ENCODE data around the gene TMEM37. TPM values are rescaled to one million over a fixed set of nuclear protein-coding genes. Genes with fewer than 3 reads are reported as not detected.

The TMEM37 gene
- total and polyA plus RNA-seq, 2 of the 13 experiments (the other 11 are each of a cell fraction or from before 2014, with no cell fraction given): 37.7 to 115 TPM

DNA sequence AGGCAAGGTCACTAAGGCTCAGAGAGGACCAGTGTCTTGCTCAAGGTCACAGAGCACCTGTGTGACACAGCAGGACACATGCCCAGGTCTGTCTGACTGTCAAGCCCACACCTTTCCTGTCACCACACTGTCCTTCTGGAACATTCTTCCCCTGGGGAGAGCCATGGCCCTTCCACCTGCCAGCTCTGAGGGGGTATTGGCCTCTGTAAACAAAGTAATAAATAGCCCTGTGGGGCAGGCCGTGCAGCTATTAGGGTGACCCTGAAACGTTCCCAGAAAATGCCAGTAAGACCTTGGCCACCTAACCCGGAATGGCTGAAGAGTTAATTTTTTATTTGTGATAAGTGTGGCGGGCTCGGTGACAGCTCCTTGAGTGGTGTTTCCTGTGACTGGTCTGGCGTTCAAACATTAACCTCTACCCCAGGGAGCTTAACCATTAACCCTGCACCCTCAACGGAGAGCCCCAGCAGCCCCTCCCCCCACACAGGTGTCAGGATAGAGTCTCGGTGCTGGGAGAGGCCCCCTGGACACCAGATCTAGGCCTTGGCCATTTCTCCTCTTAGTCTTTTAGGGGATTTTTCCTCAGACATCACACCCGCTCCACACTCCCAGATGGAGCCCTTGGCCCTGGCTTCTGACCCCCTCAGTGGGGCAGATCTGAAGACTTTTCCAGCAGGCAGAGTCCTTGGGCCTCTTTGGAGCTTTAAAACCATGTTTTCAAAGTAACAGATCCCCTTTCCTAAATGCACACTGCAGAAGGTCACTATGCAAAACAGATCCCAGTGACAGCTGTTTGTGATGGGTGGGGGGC, 56.0 kb downstream of the TMEM37 start (continued):
- TF ChIP-seq RXRB (CRISPR knock-in tag; IDR thresholded peaks at IDR 0.05; ENCODE audit: borderline replicate concordance) (peak; percentile 61; the same call in 1 of the 2 replicates), TMF1 (CRISPR knock-in tag; IDR thresholded peaks at IDR 0.05; ENCODE audit: low read depth) (no peak), ZFY (CRISPR knock-in tag; IDR thresholded peaks at IDR 0.05) (peak; percentile 82), SAFB2 (CRISPR knock-in tag; IDR thresholded peaks at IDR 0.05; ENCODE audit: borderline replicate concordance, low read depth) (peak; percentile 58), ZNF234 (CRISPR knock-in tag; conservative IDR thresholded peaks at IDR 0.05) (no peak), MED1 (CRISPR knock-in tag; IDR thresholded peaks at IDR 0.05) (peak; percentile 84), SOX6 (IDR thresholded peaks at IDR 0.05) (no peak), SOX6 (CRISPR knock-in tag; IDR thresholded peaks at IDR 0.05) (peak; percentile 80), MAFG (CRISPR knock-in tag; IDR thresholded peaks at IDR 0.05) (no peak), STAG1 (CRISPR knock-in tag; IDR thresholded peaks at IDR 0.05) (no peak), ZNF10 (CRISPR knock-in tag; IDR thresholded peaks at IDR 0.05; ENCODE audit: borderline replicate concordance, low read depth) (no peak), PLRG1 (conservative IDR thresholded peaks at IDR 0.05) (no peak), GABPB1 (CRISPR knock-in tag; IDR thresholded peaks at IDR 0.05) (0 out of 2 replicates have a peak, but pooled peaks have one; percentile 36), ZNF292 (CRISPR knock-in tag; IDR thresholded peaks at IDR 0.05; ENCODE audit: borderline replicate concordance, low read depth) (peak; percentile 91; the same call in 1 of the 2 replicates), FOXA1 (IDR thresholded peaks at IDR 0.05) (no peak), FOXA1 (CRISPR knock-in tag; IDR thresholded peaks at IDR 0.05) (peak; percentile 73)
- TF ChIP-seq, protein P1, sequence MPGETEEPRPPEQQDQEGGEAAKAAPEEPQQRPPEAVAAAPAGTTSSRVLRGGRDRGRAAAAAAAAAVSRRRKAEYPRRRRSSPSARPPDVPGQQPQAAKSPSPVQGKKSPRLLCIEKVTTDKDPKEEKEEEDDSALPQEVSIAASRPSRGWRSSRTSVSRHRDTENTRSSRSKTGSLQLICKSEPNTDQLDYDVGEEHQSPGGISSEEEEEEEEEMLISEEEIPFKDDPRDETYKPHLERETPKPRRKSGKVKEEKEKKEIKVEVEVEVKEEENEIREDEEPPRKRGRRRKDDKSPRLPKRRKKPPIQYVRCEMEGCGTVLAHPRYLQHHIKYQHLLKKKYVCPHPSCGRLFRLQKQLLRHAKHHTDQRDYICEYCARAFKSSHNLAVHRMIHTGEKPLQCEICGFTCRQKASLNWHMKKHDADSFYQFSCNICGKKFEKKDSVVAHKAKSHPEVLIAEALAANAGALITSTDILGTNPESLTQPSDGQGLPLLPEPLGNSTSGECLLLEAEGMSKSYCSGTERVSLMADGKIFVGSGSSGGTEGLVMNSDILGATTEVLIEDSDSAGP (CRISPR knock-in tag; IDR thresholded peaks at IDR 0.05; ENCODE audit: borderline replicate concordance): peak; percentile 48; the same call in 1 of the 2 replicates
- TF ChIP-seq, protein P2, sequence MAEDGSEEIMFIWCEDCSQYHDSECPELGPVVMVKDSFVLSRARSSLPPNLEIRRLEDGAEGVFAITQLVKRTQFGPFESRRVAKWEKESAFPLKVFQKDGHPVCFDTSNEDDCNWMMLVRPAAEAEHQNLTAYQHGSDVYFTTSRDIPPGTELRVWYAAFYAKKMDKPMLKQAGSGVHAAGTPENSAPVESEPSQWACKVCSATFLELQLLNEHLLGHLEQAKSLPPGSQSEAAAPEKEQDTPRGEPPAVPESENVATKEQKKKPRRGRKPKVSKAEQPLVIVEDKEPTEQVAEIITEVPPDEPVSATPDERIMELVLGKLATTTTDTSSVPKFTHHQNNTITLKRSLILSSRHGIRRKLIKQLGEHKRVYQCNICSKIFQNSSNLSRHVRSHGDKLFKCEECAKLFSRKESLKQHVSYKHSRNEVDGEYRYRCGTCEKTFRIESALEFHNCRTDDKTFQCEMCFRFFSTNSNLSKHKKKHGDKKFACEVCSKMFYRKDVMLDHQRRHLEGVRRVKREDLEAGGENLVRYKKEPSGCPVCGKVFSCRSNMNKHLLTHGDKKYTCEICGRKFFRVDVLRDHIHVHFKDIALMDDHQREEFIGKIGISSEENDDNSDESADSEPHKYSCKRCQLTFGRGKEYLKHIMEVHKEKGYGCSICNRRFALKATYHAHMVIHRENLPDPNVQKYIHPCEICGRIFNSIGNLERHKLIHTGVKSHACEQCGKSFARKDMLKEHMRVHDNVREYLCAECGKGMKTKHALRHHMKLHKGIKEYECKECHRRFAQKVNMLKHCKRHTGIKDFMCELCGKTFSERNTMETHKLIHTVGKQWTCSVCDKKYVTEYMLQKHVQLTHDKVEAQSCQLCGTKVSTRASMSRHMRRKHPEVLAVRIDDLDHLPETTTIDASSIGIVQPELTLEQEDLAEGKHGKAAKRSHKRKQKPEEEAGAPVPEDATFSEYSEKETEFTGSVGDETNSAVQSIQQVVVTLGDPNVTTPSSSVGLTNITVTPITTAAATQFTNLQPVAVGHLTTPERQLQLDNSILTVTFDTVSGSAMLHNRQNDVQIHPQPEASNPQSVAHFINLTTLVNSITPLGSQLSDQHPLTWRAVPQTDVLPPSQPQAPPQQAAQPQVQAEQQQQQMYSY (CRISPR knock-in tag; IDR thresholded peaks at IDR 0.05): peak; percentile 35; the same call in 1 of the 2 replicates
- TF ChIP-seq, protein P3, sequence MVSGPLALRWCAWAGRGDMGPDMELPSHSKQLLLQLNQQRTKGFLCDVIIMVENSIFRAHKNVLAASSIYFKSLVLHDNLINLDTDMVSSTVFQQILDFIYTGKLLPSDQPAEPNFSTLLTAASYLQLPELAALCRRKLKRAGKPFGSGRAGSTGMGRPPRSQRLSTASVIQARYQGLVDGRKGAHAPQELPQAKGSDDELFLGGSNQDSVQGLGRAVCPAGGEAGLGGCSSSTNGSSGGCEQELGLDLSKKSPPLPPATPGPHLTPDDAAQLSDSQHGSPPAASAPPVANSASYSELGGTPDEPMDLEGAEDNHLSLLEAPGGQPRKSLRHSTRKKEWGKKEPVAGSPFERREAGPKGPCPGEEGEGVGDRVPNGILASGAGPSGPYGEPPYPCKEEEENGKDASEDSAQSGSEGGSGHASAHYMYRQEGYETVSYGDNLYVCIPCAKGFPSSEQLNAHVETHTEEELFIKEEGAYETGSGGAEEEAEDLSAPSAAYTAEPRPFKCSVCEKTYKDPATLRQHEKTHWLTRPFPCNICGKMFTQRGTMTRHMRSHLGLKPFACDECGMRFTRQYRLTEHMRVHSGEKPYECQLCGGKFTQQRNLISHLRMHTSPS (CRISPR knock-in tag; IDR thresholded peaks at IDR 0.05; ENCODE audit: low read depth): peak; percentile 48; the same call in 1 of the 2 replicates
- TF ChIP-seq, protein P4, sequence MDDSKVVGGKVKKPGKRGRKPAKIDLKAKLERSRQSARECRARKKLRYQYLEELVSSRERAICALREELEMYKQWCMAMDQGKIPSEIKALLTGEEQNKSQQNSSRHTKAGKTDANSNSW (CRISPR knock-in tag; IDR thresholded peaks at IDR 0.05; ENCODE audit: borderline replicate concordance): no peak; the same call in 1 of the 2 replicates
- TF ChIP-seq, protein P5, sequence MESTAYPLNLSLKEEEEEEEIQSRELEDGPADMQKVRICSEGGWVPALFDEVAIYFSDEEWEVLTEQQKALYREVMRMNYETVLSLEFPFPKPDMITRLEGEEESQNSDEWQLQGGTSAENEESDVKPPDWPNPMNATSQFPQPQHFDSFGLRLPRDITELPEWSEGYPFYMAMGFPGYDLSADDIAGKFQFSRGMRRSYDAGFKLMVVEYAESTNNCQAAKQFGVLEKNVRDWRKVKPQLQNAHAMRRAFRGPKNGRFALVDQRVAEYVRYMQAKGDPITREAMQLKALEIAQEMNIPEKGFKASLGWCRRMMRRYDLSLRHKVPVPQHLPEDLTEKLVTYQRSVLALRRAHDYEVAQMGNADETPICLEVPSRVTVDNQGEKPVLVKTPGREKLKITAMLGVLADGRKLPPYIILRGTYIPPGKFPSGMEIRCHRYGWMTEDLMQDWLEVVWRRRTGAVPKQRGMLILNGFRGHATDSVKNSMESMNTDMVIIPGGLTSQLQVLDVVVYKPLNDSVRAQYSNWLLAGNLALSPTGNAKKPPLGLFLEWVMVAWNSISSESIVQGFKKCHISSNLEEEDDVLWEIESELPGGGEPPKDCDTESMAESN (CRISPR knock-in tag; conservative IDR thresholded peaks at IDR 0.05): peak; percentile 79; the same call in 1 of the 2 replicates

Measured in HepG2 (cell line).